Measurements from ENCODE around the gene ACTA1.
"Not testable (repeated sequence)": the region's sequence is repeated elsewhere in the genome, so short reads cannot be mapped to it uniquely, and the experiment has no call there.

Gene ACTA1

GRCh38 chr1:229434005-229434640 lies at the start of gene ACTA1:
TSS of gene ACTA1 (minus strand) at chr1:229434094. CDS start at chr1:229433115, 979 bp downstream.
- Histone ChIP-seq H3K4me3 (ENCODE audit: low read depth in 1 of 2, low read length in 2 of 2) (no peak within 1 kb of the TSS), H3K36me3 (ENCODE audit: control insufficient read depth in 1 of 2, insufficient read depth in 2 of 2, low read length in 2 of 2) (no peaks in the 10 kb centered on the region), H3K4me1 (ENCODE audit: control insufficient read depth in 1 of 2, insufficient read depth in 2 of 2, low read length in 2 of 2) (peaks cover 3 to 36% of the 10 kb centered on the region in 2 donors), H3K27ac (ENCODE audit: low read length) (no peak within 1 kb of the TSS), H3K9me3 (ENCODE audit: control insufficient read depth in 1 of 2, low read length in 2 of 2) (no peaks in the 10 kb centered on the region), H3K27me3 (ENCODE audit: low read depth, low read length) (peaks cover 48% of the 10 kb centered on the region)

- Histone ChIP-seq H3K27ac (ENCODE audit: low read length) (no peak overlapping the region), H3K9me3 (ENCODE audit: control insufficient read depth in 1 of 2, low read length in 2 of 2) (no peaks in the 10 kb centered on the region), H3K4me3 (ENCODE audit: low read depth in 1 of 2, low read length in 2 of 2) (no peak overlapping the region), H3K36me3 (ENCODE audit: control insufficient read depth in 1 of 2, insufficient read depth in 2 of 2, low read length in 2 of 2) (peaks cover 47 to 75% of the 10 kb centered on the region in 2 donors), H3K4me1 (ENCODE audit: control insufficient read depth in 1 of 2, insufficient read depth in 2 of 2, low read length in 2 of 2) (peaks cover 0 to 9% of the 10 kb centered on the region in 2 donors), H3K27me3 (ENCODE audit: low read depth, low read length) (no peaks in the 10 kb centered on the region)
These were observed 48.6 kb upstream of the ACTA1 start for GRCh38 chr1:229482511-229482910.

GRCh38 chr1:229480495-229480894 lies 46.6 kb upstream of the ACTA1 start:
- no peak overlapping the region for H3K4me3 ChIP-seq (ENCODE audit: low read depth in 1 of 2, low read length in 2 of 2)
- H3K36me3 ChIP-seq (ENCODE audit: control insufficient read depth in 1 of 2, insufficient read depth in 2 of 2, low read length in 2 of 2) = peaks cover 41 to 61% of the 10 kb centered on the region in 2 donors
- H3K27ac ChIP-seq (ENCODE audit: low read length) = no peak overlapping the region

GRCh38 chr1:229479660-229480399 lies 45.9 kb upstream of the ACTA1 start:
- H3K4me1 ChIP-seq (ENCODE audit: control insufficient read depth in 1 of 2, insufficient read depth in 2 of 2, low read length in 2 of 2) = peaks cover 0 to 9% of the 10 kb centered on the region in 2 donors
- peaks cover 39 to 61% of the 10 kb centered on the region in 2 donors for H3K36me3 ChIP-seq (ENCODE audit: control insufficient read depth in 1 of 2, insufficient read depth in 2 of 2, low read length in 2 of 2)
- no peaks in the 10 kb centered on the region for H3K27me3 ChIP-seq (ENCODE audit: low read depth, low read length)
- H3K9me3 ChIP-seq (ENCODE audit: control insufficient read depth in 1 of 2, low read length in 2 of 2) = no peaks in the 10 kb centered on the region
- H3K27ac ChIP-seq (ENCODE audit: low read length) = no peak overlapping the region
- H3K4me3 ChIP-seq (ENCODE audit: low read depth in 1 of 2, low read length in 2 of 2) = no peak overlapping the region

More at GRCh38 chr1:229480495-229480894, 46.6 kb upstream of the ACTA1 start:
- peaks cover 0 to 9% of the 10 kb centered on the region in 2 donors for H3K4me1 ChIP-seq (ENCODE audit: control insufficient read depth in 1 of 2, insufficient read depth in 2 of 2, low read length in 2 of 2)
- no peaks in the 10 kb centered on the region for H3K27me3 ChIP-seq (ENCODE audit: low read depth, low read length)
- H3K9me3 ChIP-seq (ENCODE audit: control insufficient read depth in 1 of 2, low read length in 2 of 2) = no peaks in the 10 kb centered on the region

GRCh38 chr1:229478852-229479251 lies 45.0 kb upstream of the ACTA1 start:
- no peaks in the 10 kb centered on the region for H3K27me3 ChIP-seq (ENCODE audit: low read depth, low read length)
- no peak overlapping the region for H3K4me3 ChIP-seq (ENCODE audit: low read depth in 1 of 2, low read length in 2 of 2)
- no peaks in the 10 kb centered on the region for H3K9me3 ChIP-seq (ENCODE audit: control insufficient read depth in 1 of 2, low read length in 2 of 2)
- peaks cover 43 to 63% of the 10 kb centered on the region in 2 donors for H3K36me3 ChIP-seq (ENCODE audit: control insufficient read depth in 1 of 2, insufficient read depth in 2 of 2, low read length in 2 of 2)
- no peak overlapping the region for H3K27ac ChIP-seq (ENCODE audit: low read length)
- peaks cover 0 to 9% of the 10 kb centered on the region in 2 donors for H3K4me1 ChIP-seq (ENCODE audit: control insufficient read depth in 1 of 2, insufficient read depth in 2 of 2, low read length in 2 of 2)

- H3K27ac ChIP-seq (ENCODE audit: low read length); H3K9me3 ChIP-seq (ENCODE audit: control insufficient read depth in 1 of 2, low read length in 2 of 2); H3K4me3 ChIP-seq (ENCODE audit: low read depth in 1 of 2, low read length in 2 of 2); H3K4me1 ChIP-seq (ENCODE audit: control insufficient read depth in 1 of 2, insufficient read depth in 2 of 2, low read length in 2 of 2); H3K27me3 ChIP-seq (ENCODE audit: low read depth, low read length): not testable (repeated sequence)
- H3K36me3 ChIP-seq (ENCODE audit: control insufficient read depth in 1 of 2, insufficient read depth in 2 of 2, low read length in 2 of 2) = peaks cover 43 to 53% of the 10 kb centered on the region in 2 donors
These were observed 42.0 kb upstream of the ACTA1 start for GRCh38 chr1:229475859-229476258.

GRCh38 chr1:229474509-229474908 lies 40.6 kb upstream of the ACTA1 start:
- peaks cover 49 to 54% of the 10 kb centered on the region in 2 donors for H3K36me3 ChIP-seq (ENCODE audit: control insufficient read depth in 1 of 2, insufficient read depth in 2 of 2, low read length in 2 of 2)
- no peaks in the 10 kb centered on the region for H3K27me3 ChIP-seq (ENCODE audit: low read depth, low read length)
- H3K27ac ChIP-seq (ENCODE audit: low read length) = no peak overlapping the region
- H3K9me3 ChIP-seq (ENCODE audit: control insufficient read depth in 1 of 2, low read length in 2 of 2) = no peaks in the 10 kb centered on the region
- no peak overlapping the region for H3K4me3 ChIP-seq (ENCODE audit: low read depth in 1 of 2, low read length in 2 of 2)
- H3K4me1 ChIP-seq (ENCODE audit: control insufficient read depth in 1 of 2, insufficient read depth in 2 of 2, low read length in 2 of 2) = no peaks in the 10 kb centered on the region

- Histone ChIP-seq H3K9me3 (ENCODE audit: control insufficient read depth in 1 of 2, low read length in 2 of 2) (no peaks in the 10 kb centered on the region), H3K4me3 (ENCODE audit: low read depth in 1 of 2, low read length in 2 of 2) (no peak overlapping the region), H3K4me1 (ENCODE audit: control insufficient read depth in 1 of 2, insufficient read depth in 2 of 2, low read length in 2 of 2) (no peaks in the 10 kb centered on the region), H3K36me3 (ENCODE audit: control insufficient read depth in 1 of 2, insufficient read depth in 2 of 2, low read length in 2 of 2) (peaks cover 53 to 61% of the 10 kb centered on the region in 2 donors), H3K27ac (ENCODE audit: low read length) (no peak overlapping the region), H3K27me3 (ENCODE audit: low read depth, low read length) (no peaks in the 10 kb centered on the region)
These were observed 37.3 kb upstream of the ACTA1 start for GRCh38 chr1:229471175-229471574.

- Histone ChIP-seq H3K4me3 (ENCODE audit: low read depth in 1 of 2, low read length in 2 of 2) (no peak overlapping the region), H3K4me1 (ENCODE audit: control insufficient read depth in 1 of 2, insufficient read depth in 2 of 2, low read length in 2 of 2) (no peaks in the 10 kb centered on the region), H3K9me3 (ENCODE audit: control insufficient read depth in 1 of 2, low read length in 2 of 2) (no peaks in the 10 kb centered on the region), H3K36me3 (ENCODE audit: control insufficient read depth in 1 of 2, insufficient read depth in 2 of 2, low read length in 2 of 2) (peaks cover 57 to 59% of the 10 kb centered on the region in 2 donors), H3K27me3 (ENCODE audit: low read depth, low read length) (no peaks in the 10 kb centered on the region), H3K27ac (ENCODE audit: low read length) (no peak overlapping the region)
These were observed 36.6 kb upstream of the ACTA1 start for GRCh38 chr1:229470406-229471043.

- Histone ChIP-seq H3K36me3 (ENCODE audit: control insufficient read depth in 1 of 2, insufficient read depth in 2 of 2, low read length in 2 of 2) (peaks cover 68 to 69% of the 10 kb centered on the region in 2 donors), H3K27ac (ENCODE audit: low read length) (no peak overlapping the region), H3K27me3 (ENCODE audit: low read depth, low read length) (no peaks in the 10 kb centered on the region), H3K4me1 (ENCODE audit: control insufficient read depth in 1 of 2, insufficient read depth in 2 of 2, low read length in 2 of 2) (no peaks in the 10 kb centered on the region), H3K9me3 (ENCODE audit: control insufficient read depth in 1 of 2, low read length in 2 of 2) (no peaks in the 10 kb centered on the region), H3K4me3 (ENCODE audit: low read depth in 1 of 2, low read length in 2 of 2) (no peak overlapping the region)
These were observed 33.0 kb upstream of the ACTA1 start for GRCh38 chr1:229466887-229467286.

GRCh38 chr1:229464672-229465071 lies 30.8 kb upstream of the ACTA1 start:
- Histone ChIP-seq H3K4me3 (ENCODE audit: low read depth in 1 of 2, low read length in 2 of 2) (no peak overlapping the region), H3K27me3 (ENCODE audit: low read depth, low read length) (no peaks in the 10 kb centered on the region), H3K4me1 (ENCODE audit: control insufficient read depth in 1 of 2, insufficient read depth in 2 of 2, low read length in 2 of 2) (no peaks in the 10 kb centered on the region), H3K36me3 (ENCODE audit: control insufficient read depth in 1 of 2, insufficient read depth in 2 of 2, low read length in 2 of 2) (peaks cover 72 to 80% of the 10 kb centered on the region in 2 donors), H3K27ac (ENCODE audit: low read length) (no peak overlapping the region), H3K9me3 (ENCODE audit: control insufficient read depth in 1 of 2, low read length in 2 of 2) (no peaks in the 10 kb centered on the region)

Measured in muscle layer of duodenum (tissue), 2 donors.